Measurements from ENCODE around the gene PRPF39. TPM values are rescaled to one million over a fixed set of nuclear protein-coding genes. Genes with fewer than 3 reads are reported as not detected.
A peak's percentile ranks its signal among the peaks of the same experiment; 100 is the strongest.
"Not testable (repeated sequence)": the region's sequence is repeated elsewhere in the genome, so short reads cannot be mapped to it uniquely, and the experiment has no call there.

The PRPF39 gene
- total and polyA plus RNA-seq, 4 experiments from 2014 or later = 8.1 to 85.6 (median 46.4) TPM

DNA sequence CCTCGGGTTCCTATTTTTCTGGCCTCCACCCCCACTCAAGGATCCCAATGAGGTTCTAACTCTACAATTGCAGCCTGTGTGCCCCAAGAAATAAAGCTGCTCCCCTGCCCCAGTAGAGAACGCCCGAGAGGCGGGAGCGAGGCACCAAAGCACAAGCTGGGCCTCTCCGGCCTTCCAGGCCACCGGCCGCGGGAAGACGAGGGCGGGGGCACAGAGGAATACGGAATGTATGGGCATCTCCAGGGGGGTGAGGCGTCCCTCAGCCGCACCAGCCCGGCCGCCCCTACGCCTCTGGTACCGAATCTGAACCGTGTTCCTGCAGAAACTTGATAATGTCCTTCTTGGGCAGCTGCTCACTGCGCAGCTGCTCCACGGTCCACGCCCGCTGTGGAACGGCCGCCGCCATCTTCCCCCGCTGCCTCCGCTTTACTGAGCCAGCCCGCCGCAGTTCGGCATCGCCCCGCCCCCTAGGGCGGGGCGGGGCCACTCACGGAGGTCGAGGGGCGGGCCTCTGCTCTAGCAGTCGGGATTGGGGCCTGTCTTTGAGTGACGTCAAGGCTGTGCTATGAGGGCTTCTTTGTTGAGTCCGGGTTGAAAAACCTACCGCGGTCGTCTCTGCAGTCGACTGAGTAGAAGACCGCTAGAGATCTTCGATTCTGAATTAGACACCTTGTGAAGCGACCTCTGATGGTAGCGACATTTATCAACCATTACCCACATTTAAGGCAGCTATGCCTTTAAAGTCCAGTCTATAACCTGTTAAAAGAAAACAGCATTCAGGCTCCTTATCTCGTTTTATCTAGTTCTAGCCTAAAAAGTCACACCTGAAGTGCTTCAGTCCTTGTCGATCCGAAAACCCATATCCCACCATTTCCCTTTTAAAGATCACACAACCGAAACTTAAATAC, 50.4 kb downstream of the PRPF39 start, which contains the start of gene FKBP3:
TSS of gene FKBP3 (minus strand) at position 431 of the 908 bp plus-strand sequence. CDS start at position 406, 25 bp downstream.
- Mint-ChIP-seq H3K27ac (peak within 1 kb of the TSS; percentile 91 to 99 (median 97)), H3K4me3 (peak within 1 kb of the TSS; percentile 89 to 100 (median 98)), H3K9me3 (no peaks in the 10 kb centered on the region), H3K36me3 (peaks cover 0 to 26% of the 10 kb centered on the region in 2 donors), H3K27me3 (no peaks in the 10 kb centered on the region), H3K4me1 (peaks cover 26 to 62% (median 45%) of the 10 kb centered on the region in 4 donors)
- no peaks in the 10 kb centered on the region for H3K9me3 ChIP-seq (ENCODE audit: control insufficient read depth in 1 of 2, low read length in 2 of 2)
- H3K4me3 ChIP-seq (ENCODE audit: low read length in 2 of 2) = peak within 1 kb of the TSS; percentile 91 to 97
- intact Hi-C loops (cut with micrococcal nuclease) = loop anchor here (1.0 kb wide), 5 partner anchors 50 to 237 kb away; partner anchors contain the start of genes KLHL28, MIS18BP1 and PRPF39
- peak; percentile 90 to 99 (median 96) for DNase-seq
- CTCF ChIA-PET (ENCODE audit: partially characterized antibody) = interaction anchor here (1.2 to 2.3 kb wide), 5 partner anchors 17 to 172 kb away, joined by 3 to 6 read pairs (median 4); partner anchors contain the start of genes MIS18BP1 and TOGARAM1
- peaks cover 44% of the 10 kb centered on the region for H3K4me1 ChIP-seq (ENCODE audit: insufficient read depth, low read length)
- no peaks in the 10 kb centered on the region for H3K36me3 ChIP-seq (ENCODE audit: insufficient read depth, low read length)
- peak within 1 kb of the TSS; percentile 91 for H3K27ac ChIP-seq (ENCODE audit: low read depth, low read length)
- POLR2A ChIA-PET (ENCODE audit: partially characterized antibody) = interaction anchor here (0.6 to 4.7 kb wide), 14 partner anchors 9 to 238 kb away, joined by 3 to 77 read pairs (median 6); partner anchors contain the start of genes KLHL28, MIS18BP1, PRPF39 and TOGARAM1
- H3K27me3 ChIP-seq (ENCODE audit: insufficient read depth, low read length) = no peaks in the 10 kb centered on the region

DNA sequence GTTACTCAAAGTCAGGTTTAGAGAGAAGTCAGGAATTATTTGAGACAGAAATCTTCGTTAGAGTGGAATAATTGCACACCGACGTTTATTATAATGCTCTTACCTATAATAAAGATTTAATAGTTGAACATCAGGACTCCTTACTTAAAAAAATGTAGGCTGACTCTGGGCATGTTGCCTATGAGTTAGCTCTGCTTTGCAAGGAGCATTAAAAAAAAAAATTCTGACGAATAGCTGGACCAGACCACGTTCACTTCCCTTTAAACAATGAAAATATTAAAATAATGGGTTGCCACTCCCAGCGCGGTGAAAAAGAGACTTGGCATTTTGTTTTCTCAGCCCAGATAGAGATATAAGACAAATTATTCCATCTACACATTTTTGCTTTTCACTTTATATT, 51.2 kb downstream of the PRPF39 start:
- POLR2A ChIA-PET (ENCODE audit: partially characterized antibody) = interaction anchor here (1.0 to 4.7 kb wide), 8 partner anchors 9 to 238 kb away, joined by 3 to 77 read pairs (median 12); partner anchors contain the start of genes KLHL28, MIS18BP1, PRPF39 and TOGARAM1

DNA sequence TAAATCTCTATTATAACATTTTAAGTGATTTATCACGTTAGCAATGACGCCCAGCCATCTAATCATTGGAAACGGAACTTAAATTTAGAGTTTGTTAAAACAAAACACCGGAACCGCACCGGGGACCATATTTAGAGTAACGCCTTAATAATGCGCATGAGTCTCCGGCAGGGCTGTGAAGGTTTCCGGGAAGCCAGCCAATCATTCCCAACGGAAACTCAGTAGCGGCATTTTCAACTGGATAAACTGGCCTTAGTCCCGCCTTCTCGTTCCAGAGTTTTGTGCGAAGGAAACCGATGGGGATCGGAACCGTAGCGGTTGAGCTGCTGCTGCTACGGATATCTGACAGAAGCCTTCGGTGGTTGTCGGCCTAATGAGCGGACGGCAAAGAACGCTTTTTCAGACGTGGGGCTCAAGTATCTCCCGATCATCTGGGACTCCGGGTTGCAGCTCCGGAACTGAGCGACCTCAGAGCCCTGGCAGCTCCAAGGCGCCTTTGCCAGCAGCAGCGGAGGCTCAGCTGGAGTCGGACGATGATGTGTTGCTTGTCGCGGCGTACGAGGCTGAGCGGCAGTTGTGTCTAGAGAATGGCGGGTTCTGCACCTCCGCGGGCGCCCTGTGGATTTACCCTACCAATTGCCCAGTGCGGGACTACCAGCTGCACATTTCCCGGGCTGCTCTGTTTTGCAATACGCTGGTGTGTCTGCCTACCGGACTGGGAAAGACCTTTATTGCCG, 51.9 kb downstream of the PRPF39 start, which contains the start of gene FANCM:
TSS of gene FANCM (plus strand) at position 272 of the 737 bp plus-strand sequence. CDS start at position 374, 102 bp downstream.
- peak within 1 kb of the TSS; percentile 91 for H3K27ac ChIP-seq (ENCODE audit: low read depth, low read length)
- Mint-ChIP-seq H3K9me3 (no peaks in the 10 kb centered on the region), H3K36me3 (peaks cover 0 to 26% of the 10 kb centered on the region in 2 donors), H3K4me3 (peak within 1 kb of the TSS; percentile 89 to 100 (median 98)), H3K27ac (peak within 1 kb of the TSS; percentile 91 to 99 (median 97)), H3K4me1 (peaks cover 29 to 62% (median 47%) of the 10 kb centered on the region in 4 donors), H3K27me3 (no peaks in the 10 kb centered on the region)
- H3K27me3 ChIP-seq (ENCODE audit: insufficient read depth, low read length) = no peaks in the 10 kb centered on the region
- DNase-seq = peak; percentile 90 to 94 (median 90)
- intact Hi-C loops (cut with micrococcal nuclease) = no loop called here
- H3K36me3 ChIP-seq (ENCODE audit: insufficient read depth, low read length) = no peaks in the 10 kb centered on the region
- H3K4me1 ChIP-seq (ENCODE audit: insufficient read depth, low read length) = peaks cover 40% of the 10 kb centered on the region
- ChIA-PET POLR2A (ENCODE audit: partially characterized antibody) (interaction anchor here (0.5 to 4.7 kb wide), 8 partner anchors 19 to 239 kb away, joined by 4 to 77 read pairs (median 12); partner anchors contain the start of genes KLHL28, MIS18BP1, PRPF39 and TOGARAM1), CTCF (ENCODE audit: partially characterized antibody) (interaction anchor here (1.5 to 2.3 kb wide), 2 partner anchors 19 to 133 kb away, joined by 3 to 6 read pairs; no protein-coding TSS in a partner anchor)
- peak within 1 kb of the TSS; percentile 42 to 97 for H3K4me3 ChIP-seq (ENCODE audit: low read length in 2 of 2)
- H3K9me3 ChIP-seq (ENCODE audit: control insufficient read depth in 1 of 2, low read length in 2 of 2) = no peaks in the 10 kb centered on the region

More for the DNA sequence above, 51.2 kb downstream of the PRPF39 start:
- CTCF ChIA-PET (ENCODE audit: partially characterized antibody) = interaction anchor here (1.5 to 2.3 kb wide), 3 partner anchors 18 to 134 kb away, joined by 3 to 6 read pairs (median 5); partner anchors contain the start of gene MIS18BP1
- Mint-ChIP-seq H3K27ac (peak overlapping the region; percentile 91 to 99 (median 97)), H3K9me3 (no peaks in the 10 kb centered on the region), H3K4me3 (peak overlapping the region; percentile 89 to 100 (median 98)), H3K36me3 (peaks cover 0 to 26% of the 10 kb centered on the region in 2 donors), H3K4me1 (peaks cover 26 to 64% (median 46%) of the 10 kb centered on the region in 4 donors), H3K27me3 (no peaks in the 10 kb centered on the region)
- Histone ChIP-seq H3K4me1 (ENCODE audit: insufficient read depth, low read length) (peaks cover 42% of the 10 kb centered on the region), H3K27me3 (ENCODE audit: insufficient read depth, low read length) (no peaks in the 10 kb centered on the region), H3K27ac (ENCODE audit: low read depth, low read length) (peak overlapping the region; percentile 91), H3K9me3 (ENCODE audit: control insufficient read depth in 1 of 2, low read length in 2 of 2) (no peaks in the 10 kb centered on the region), H3K36me3 (ENCODE audit: insufficient read depth, low read length) (no peaks in the 10 kb centered on the region), H3K4me3 (ENCODE audit: low read length in 2 of 2) (peak overlapping the region; percentile 42 to 97)
- intact Hi-C loops (cut with micrococcal nuclease) = no loop called here
- DNase-seq = no peak

DNA sequence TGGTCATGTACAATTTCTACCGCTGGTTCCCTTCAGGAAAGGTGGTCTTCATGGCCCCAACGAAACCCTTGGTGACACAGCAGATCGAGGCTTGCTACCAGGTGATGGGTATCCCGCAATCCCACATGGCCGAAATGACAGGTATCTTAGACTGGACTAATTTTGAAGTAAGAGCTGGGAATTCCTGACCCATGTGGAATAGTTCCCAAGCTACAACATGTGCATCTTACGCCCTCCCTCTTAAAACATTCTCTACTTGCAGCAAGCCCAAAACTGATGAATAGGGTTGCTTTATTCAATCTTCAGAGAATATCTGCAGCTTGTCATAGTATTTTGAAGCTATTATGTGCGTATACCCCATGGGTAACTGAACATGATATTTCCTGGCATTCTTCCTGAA, 52.5 kb downstream of the PRPF39 start:
- no peaks in the 10 kb centered on the region for H3K27me3 Mint-ChIP-seq
- ChIA-PET CTCF (ENCODE audit: partially characterized antibody) (interaction anchor here (2.3 kb wide), 1 partner anchor 19 kb away, joined by 6 read pairs; no protein-coding TSS in a partner anchor), POLR2A (ENCODE audit: partially characterized antibody) (interaction anchor here (0.5 to 4.7 kb wide), 4 partner anchors 19 to 174 kb away, joined by 4 to 77 read pairs (median 6); partner anchors contain the start of genes KLHL28, PRPF39 and TOGARAM1)
- Histone ChIP-seq H3K9me3 (ENCODE audit: control insufficient read depth in 1 of 2, low read length in 2 of 2) (no peaks in the 10 kb centered on the region), H3K4me3 (ENCODE audit: low read length in 2 of 2) (peak overlapping the region; percentile 42 to 97), H3K27me3 (ENCODE audit: insufficient read depth, low read length) (no peaks in the 10 kb centered on the region), H3K4me1 (ENCODE audit: insufficient read depth, low read length) (peaks cover 36% of the 10 kb centered on the region), H3K36me3 (ENCODE audit: insufficient read depth, low read length) (no peaks in the 10 kb centered on the region), H3K27ac (ENCODE audit: low read depth, low read length) (peak overlapping the region; percentile 91)
- peak overlapping the region; percentile 89 to 100 (median 98) for H3K4me3 Mint-ChIP-seq
- intact Hi-C loops (cut with micrococcal nuclease) = no loop called here
- DNase-seq = no peak
- H3K36me3 Mint-ChIP-seq = peaks cover 0 to 26% of the 10 kb centered on the region in 2 donors
- H3K9me3 Mint-ChIP-seq = no peaks in the 10 kb centered on the region
- H3K4me1 Mint-ChIP-seq = peaks cover 29 to 59% (median 45%) of the 10 kb centered on the region in 4 donors
- H3K27ac Mint-ChIP-seq = peak overlapping the region; percentile 91 to 99 (median 97)

DNA sequence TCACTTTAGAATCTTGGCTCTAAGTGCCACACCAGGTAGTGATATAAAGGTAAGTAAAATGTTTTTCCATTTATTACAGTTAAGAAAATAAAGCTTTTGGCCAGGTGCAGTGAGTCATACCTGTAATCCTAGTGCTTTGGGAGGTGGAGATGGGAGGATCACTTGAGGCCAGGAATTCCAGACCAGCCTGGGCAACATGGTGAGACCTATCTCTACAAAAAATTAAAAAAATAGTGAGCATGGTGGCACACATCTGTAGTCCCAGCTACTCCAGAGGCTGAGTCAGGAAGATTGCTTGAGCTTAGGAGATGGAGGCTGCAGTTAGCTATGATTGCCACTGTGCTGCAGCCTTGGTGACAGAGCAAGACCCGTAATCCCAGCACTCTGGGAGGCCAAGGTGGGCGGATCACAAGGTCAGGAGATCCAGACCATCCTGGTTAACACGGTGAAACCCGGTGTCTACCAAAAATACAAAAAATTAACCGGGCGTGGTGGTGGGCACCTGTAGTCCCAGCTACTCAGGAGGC, 56.8 kb downstream of the PRPF39 start:
- Histone ChIP-seq H3K9me3 (ENCODE audit: control insufficient read depth in 1 of 2, low read length in 2 of 2) (no peaks in the 10 kb centered on the region), H3K36me3 (ENCODE audit: insufficient read depth, low read length) (no peaks in the 10 kb centered on the region), H3K27ac (ENCODE audit: low read depth, low read length) (no peak overlapping the region), H3K4me3 (ENCODE audit: low read length in 2 of 2) (no peak overlapping the region), H3K27me3 (ENCODE audit: insufficient read depth, low read length) (no peaks in the 10 kb centered on the region), H3K4me1 (ENCODE audit: insufficient read depth, low read length) (peaks cover 20% of the 10 kb centered on the region)
- Mint-ChIP-seq H3K9me3 (no peaks in the 10 kb centered on the region), H3K36me3 (peaks cover 3 to 7% of the 10 kb centered on the region in 2 donors), H3K4me3 (no peak overlapping the region), H3K4me1 (peaks cover 25 to 36% (median 31%) of the 10 kb centered on the region in 4 donors), H3K27ac (no peak overlapping the region), H3K27me3 (no peaks in the 10 kb centered on the region)
- intact Hi-C loops (cut with micrococcal nuclease) = no loop called here
- CTCF ChIA-PET (ENCODE audit: partially characterized antibody) = no interaction called here
- DNase-seq = no peak
- POLR2A ChIA-PET (ENCODE audit: partially characterized antibody) = no interaction called here

DNA sequence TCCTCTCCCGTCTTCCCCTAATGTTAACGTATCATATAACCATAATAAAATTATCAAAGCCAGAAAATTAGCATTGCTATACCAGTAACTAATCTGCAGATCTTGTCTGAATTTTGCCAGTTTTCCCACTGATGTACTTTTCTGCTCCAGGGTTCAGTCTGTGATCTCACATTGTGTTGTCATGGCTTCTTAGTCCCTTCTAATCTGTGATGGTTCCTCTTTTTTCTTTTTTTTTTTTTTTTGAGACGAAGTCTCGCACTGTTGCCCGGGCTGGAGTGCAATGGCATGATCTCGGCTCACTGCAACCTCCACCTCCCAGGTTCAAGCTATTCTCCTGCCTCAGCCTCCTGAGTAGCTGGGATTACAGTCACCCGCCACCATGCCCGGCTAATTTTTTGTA, 58.2 kb downstream of the PRPF39 start:
- H3K9me3 ChIP-seq (ENCODE audit: control insufficient read depth in 1 of 2, low read length in 2 of 2); H3K27ac Mint-ChIP-seq; H3K27ac ChIP-seq (ENCODE audit: low read depth, low read length); H3K36me3 ChIP-seq (ENCODE audit: insufficient read depth, low read length); H3K4me3 Mint-ChIP-seq; H3K27me3 Mint-ChIP-seq; H3K4me3 ChIP-seq (ENCODE audit: low read length in 2 of 2); H3K9me3 Mint-ChIP-seq; H3K36me3 Mint-ChIP-seq; intact Hi-C loops (cut with micrococcal nuclease); H3K27me3 ChIP-seq (ENCODE audit: insufficient read depth, low read length); POLR2A ChIA-PET (ENCODE audit: partially characterized antibody); DNase-seq: not testable (repeated sequence)
- CTCF ChIA-PET (ENCODE audit: partially characterized antibody) = interaction anchor here (0.7 kb wide), 1 partner anchor 86 kb away, joined by 4 read pairs; no protein-coding TSS in a partner anchor
- peaks cover 10% of the 10 kb centered on the region for H3K4me1 ChIP-seq (ENCODE audit: insufficient read depth, low read length)
- peaks cover 16 to 23% (median 22%) of the 10 kb centered on the region in 4 donors for H3K4me1 Mint-ChIP-seq

Measured in CD4-positive, alpha-beta memory T cell (primary cell).